Vagina (tissue), 2 donors: Measurements from ENCODE around the gene CRLF2. TPM values are rescaled to one million over a fixed set of nuclear protein-coding genes. Genes with fewer than 3 reads are reported as not detected.
"Not testable (repeated sequence)": the region's sequence is repeated elsewhere in the genome, so short reads cannot be mapped to it uniquely, and the experiment has no call there.

Experiments
- DNase-seq, 2 donors: peaks; one replicate each; pipeline ENCODE4 v3.0.0-alpha.2; 2017; ENCODE audit errors: extremely low spot score in 2 of 2
- H3K27ac ChIP-seq: fragments of 200-600 bp; sonication (generic); one replicate; pipeline ENCODE4 v1.5.1; 2019
- H3K27me3 ChIP-seq: fragments of 200-600 bp; sonication (generic); one replicate; pipeline ENCODE4 v1.5.1; 2019
- H3K36me3 ChIP-seq, 2 donors: fragments of 200-600 bp; sonication (generic); one replicate each; pipeline ENCODE4 v1.5.1; 2017 to 2019
- H3K4me1 ChIP-seq: fragments of 200-600 bp; sonication (generic); one replicate; pipeline ENCODE4 v1.5.1; 2019
- H3K4me3 ChIP-seq, 2 donors: fragments of 200-600 bp; sonication (generic); 1 replicate in 1 of 2; 2 replicates in 1 of 2; pipeline ENCODE4 v1.5.1; 2016 to 2019
- H3K9me3 ChIP-seq: fragments of 200-600 bp; sonication (generic); one replicate; pipeline ENCODE4 v1.5.1; 2019
- CTCF ChIP-seq, 3 experiments: fragments of 450-650 bp in 2 of 3; fragments of 200-600 bp in 1 of 3; sonication (generic) in 1 of 3; IDR thresholded peaks; one replicate each; pipeline ENCODE4 v1.5.1; 2017 to 2019; ENCODE audit warnings: antibody characterized with exemption in 3 of 3, mild to moderate bottlenecking in 2 of 3, moderate library complexity in 2 of 3
- POLR2A ChIP-seq, 2 donors: fragments of 450-650 bp; IDR thresholded peaks; one replicate each; pipeline ENCODE4 v1.6.1; 2017; ENCODE audit warnings: antibody characterized with exemption in 2 of 2, mild to moderate bottlenecking in 2 of 2, moderate library complexity in 2 of 2
- POLR2AphosphoS5 ChIP-seq, 2 donors: sonication (generic); formaldehyde crosslinking; IDR thresholded peaks; one replicate each; pipeline ENCODE4 v1.9.0; 2017; ENCODE audit warnings: antibody characterized with exemption in 2 of 2, mild to moderate bottlenecking in 2 of 2, low read depth in 1 of 2; ENCODE audit not compliant: insufficient read depth in 1 of 2
- intact Hi-C: fragments of 100-400 bp; cut with DNase I; formaldehyde crosslinking; loops from one replicate; pipeline ENCODE4 v1.15.1; 2023
- total RNA-seq: library from RNA; depleted of rRNA; stranded (reverse); fragments of >200 nt; gene quantifications from one replicate; pipeline ENCODE4 v1.2.3, GENCODE V29; 2016

The CRLF2 gene
- total RNA-seq, 1 donor from 2014 or later, result not detected

GRCh38 chrX:1164322-1165288, 47.8 kb downstream of the CRLF2 start:
- Histone ChIP-seq H3K9me3 (no peaks in the 10 kb centered on the region), H3K4me3 (no peak overlapping the region), H3K27me3 (no peaks in the 10 kb centered on the region), H3K4me1 (no peaks in the 10 kb centered on the region), H3K27ac (no peak overlapping the region), H3K36me3 (no peaks in the 10 kb centered on the region)
- no peak for TF ChIP-seq POLR2A (IDR thresholded peaks at IDR 0.05)
- no peak for TF ChIP-seq CTCF (IDR thresholded peaks at IDR 0.05)
- no peak for TF ChIP-seq POLR2AphosphoS5 (IDR thresholded peaks at IDR 0.05; ENCODE audit: insufficient read depth in 1 of 2, low read depth in 1 of 2)
- intact Hi-C loops, result no loop called here
- no peak for DNase-seq

DNA sequence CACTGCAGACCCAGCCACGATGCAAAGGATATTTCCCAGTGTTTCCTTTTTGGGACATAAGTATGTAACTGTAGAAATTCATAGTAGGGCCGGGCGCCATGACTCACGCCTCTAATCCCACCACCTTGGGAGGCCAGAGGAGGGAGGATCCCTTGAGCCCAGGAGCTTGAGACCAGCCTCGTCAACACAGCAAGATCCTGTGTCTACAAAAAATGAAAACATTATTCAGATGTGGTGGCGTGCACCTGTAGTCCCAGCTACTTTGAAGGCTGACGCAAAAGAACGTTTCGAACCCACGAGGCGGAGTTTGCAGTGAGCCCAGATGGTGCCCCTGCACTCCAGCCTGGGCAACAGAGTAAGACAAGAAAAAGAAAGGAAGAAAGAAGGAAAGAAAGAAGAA, 49.2 kb downstream of the CRLF2 start:
- Histone ChIP-seq H3K27me3 (no peaks in the 10 kb centered on the region), H3K4me1 (no peaks in the 10 kb centered on the region), H3K27ac (no peak overlapping the region), H3K36me3 (no peaks in the 10 kb centered on the region), H3K4me3 (no peak overlapping the region), H3K9me3 (no peaks in the 10 kb centered on the region)
- DNase-seq, result no peak
- no peak for TF ChIP-seq POLR2A (IDR thresholded peaks at IDR 0.05)
- TF ChIP-seq CTCF (IDR thresholded peaks at IDR 0.05), result no peak
- TF ChIP-seq POLR2AphosphoS5 (IDR thresholded peaks at IDR 0.05; ENCODE audit: insufficient read depth in 1 of 2, low read depth in 1 of 2), result no peak
- intact Hi-C loops, result no loop called here

- Histone ChIP-seq H3K27ac (no peak overlapping the region), H3K36me3 (no peaks in the 10 kb centered on the region), H3K27me3 (no peaks in the 10 kb centered on the region), H3K4me1 (no peaks in the 10 kb centered on the region), H3K4me3 (no peak overlapping the region), H3K9me3 (no peaks in the 10 kb centered on the region)
- intact Hi-C loops, result no loop called here
- TF ChIP-seq POLR2A (IDR thresholded peaks at IDR 0.05) (no peak), CTCF (IDR thresholded peaks at IDR 0.05) (no peak), POLR2AphosphoS5 (IDR thresholded peaks at IDR 0.05; ENCODE audit: insufficient read depth in 1 of 2, low read depth in 1 of 2) (no peak)
- peak in 1 of 2 donors; percentile 27 for DNase-seq
Measured at GRCh38 chrX:1162119-1162916, 50.1 kb downstream of the CRLF2 start.

- no peak for DNase-seq
- no peaks in the 10 kb centered on the region for H3K9me3 ChIP-seq
- H3K4me1 ChIP-seq, result no peaks in the 10 kb centered on the region
- H3K27ac ChIP-seq, result no peak overlapping the region
- no peaks in the 10 kb centered on the region for H3K27me3 ChIP-seq
- no peak overlapping the region for H3K4me3 ChIP-seq
- intact Hi-C loops, result no loop called here
- H3K36me3 ChIP-seq, result no peaks in the 10 kb centered on the region
- TF ChIP-seq CTCF (IDR thresholded peaks at IDR 0.05) (no peak), POLR2AphosphoS5 (IDR thresholded peaks at IDR 0.05; ENCODE audit: insufficient read depth in 1 of 2, low read depth in 1 of 2) (no peak), POLR2A (IDR thresholded peaks at IDR 0.05) (no peak)
Measured at GRCh38 chrX:1159548-1159947, 52.9 kb downstream of the CRLF2 start.

- intact Hi-C loops, H3K9me3 ChIP-seq, H3K4me1 ChIP-seq, H3K27me3 ChIP-seq, H3K27ac ChIP-seq, H3K4me3 ChIP-seq, H3K36me3 ChIP-seq: not testable (repeated sequence)
- peak in 1 of 2 donors; percentile 37 for DNase-seq
Measured at GRCh38 chrX:1156681-1157455, 55.6 kb downstream of the CRLF2 start.
